Measurements from ENCODE around the gene MINPP1.

MINPP1 gene

GRCh38 chr10:87524296-87524695 lies 19.6 kb downstream of the MINPP1 start:
- DNase-seq = no peak

DNA sequence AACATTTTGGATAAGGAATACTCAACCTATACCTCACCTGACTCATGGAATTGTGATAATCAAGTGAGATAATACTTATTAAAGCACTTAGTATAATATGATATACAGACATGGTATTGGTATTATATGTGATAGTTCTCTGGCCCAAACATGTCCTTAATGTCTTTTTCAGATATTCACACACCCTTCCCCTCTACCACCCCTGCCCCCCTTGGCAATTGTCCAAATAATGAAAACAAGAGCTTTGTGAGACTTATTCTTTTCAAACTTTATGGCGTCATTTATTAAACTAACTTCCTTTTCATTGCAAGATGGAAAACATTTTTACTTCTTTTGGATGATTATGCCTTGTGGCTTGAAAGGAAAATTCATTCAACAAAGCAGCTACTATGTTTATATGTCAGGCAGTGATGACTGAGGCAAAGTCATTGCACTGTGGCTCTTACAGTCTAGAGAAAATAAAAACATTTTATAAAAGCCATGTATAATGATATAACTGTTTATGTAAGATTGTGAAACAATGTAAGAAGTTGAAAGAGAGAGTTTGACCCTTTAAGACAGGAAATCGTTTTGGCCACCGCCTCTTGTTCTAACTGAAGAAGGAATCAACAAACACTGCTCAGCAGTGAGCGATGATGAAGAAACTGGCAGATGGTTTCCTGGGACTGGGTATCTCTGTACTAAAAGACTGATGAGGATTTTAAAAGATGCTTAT lies 27.4 kb downstream of the MINPP1 start:
- DNase-seq = no peak

DNA sequence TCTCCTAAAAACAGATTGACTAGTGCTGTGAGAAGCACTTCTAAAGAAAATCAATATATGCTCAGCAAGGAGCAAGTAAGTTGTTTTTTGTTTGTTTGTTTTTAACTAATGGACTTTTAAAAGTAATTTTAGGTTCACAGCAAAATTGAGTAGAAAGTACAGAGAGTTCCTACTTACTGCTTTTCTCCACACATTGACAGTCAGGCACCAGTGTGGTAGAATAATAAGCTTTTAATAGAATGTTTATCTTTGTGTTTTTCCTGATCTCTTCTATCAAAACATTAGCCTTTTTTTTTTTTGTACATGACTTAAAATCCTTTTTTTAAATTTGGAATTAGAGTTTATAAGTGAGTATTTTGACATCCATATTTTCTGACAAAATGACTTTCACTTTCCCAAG lies 28.0 kb downstream of the MINPP1 start:
- no peak for DNase-seq

- DNase-seq = no peak
Observed at GRCh38 chr10:87534173-87534858, 29.6 kb downstream of the MINPP1 start.

- DNase-seq = no peak
Observed at GRCh38 chr10:87538092-87539015, 33.7 kb downstream of the MINPP1 start.

- no peak for DNase-seq
Observed at GRCh38 chr10:87541114-87541513, 36.4 kb downstream of the MINPP1 start.

DNA sequence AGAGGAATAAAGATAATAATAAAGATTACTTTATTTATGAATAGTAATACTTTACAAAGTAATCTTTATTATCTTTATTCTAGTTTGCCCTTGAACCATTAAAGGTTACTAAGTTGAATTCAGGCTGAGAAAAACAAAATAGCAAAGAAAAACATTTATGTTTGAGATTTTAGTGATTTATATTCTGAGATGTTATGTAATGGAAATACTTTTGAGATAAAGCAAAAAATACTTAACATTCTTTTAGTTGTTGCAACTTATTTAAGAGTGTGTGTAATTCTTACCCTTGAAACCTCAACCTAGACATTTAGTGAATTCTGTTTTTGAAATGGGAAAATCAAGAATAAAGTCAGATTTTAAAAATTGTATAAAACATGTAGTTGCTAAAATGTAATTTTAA lies 40.0 kb downstream of the MINPP1 start:
- no peak for DNase-seq

GRCh38 chr10:87545783-87546182 lies 41.1 kb downstream of the MINPP1 start:
- DNase-seq = no peak

DNA sequence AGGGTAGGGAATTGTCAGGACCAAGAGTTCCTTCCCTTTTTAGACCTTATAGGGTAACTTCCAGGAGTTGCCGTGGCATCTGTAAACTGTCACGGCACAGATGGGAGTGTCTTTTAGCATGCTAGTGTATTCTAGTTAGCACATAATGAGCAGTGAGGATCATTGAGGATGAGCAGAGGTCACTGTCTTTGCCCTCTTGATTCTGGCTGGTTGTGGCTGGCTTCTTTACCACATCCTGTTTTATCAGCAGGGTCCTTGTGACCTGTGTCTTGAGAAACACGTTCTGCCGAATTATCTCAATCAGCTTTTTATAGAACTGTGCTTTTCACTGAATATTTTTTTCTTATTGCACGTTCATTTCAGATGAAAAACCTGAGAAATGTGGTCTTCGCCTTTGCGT lies 41.5 kb downstream of the MINPP1 start:
- peak; percentile 14 for DNase-seq

GRCh38 chr10:87546971-87547413 lies 42.3 kb downstream of the MINPP1 start:
- DNase-seq = no peak

DNA sequence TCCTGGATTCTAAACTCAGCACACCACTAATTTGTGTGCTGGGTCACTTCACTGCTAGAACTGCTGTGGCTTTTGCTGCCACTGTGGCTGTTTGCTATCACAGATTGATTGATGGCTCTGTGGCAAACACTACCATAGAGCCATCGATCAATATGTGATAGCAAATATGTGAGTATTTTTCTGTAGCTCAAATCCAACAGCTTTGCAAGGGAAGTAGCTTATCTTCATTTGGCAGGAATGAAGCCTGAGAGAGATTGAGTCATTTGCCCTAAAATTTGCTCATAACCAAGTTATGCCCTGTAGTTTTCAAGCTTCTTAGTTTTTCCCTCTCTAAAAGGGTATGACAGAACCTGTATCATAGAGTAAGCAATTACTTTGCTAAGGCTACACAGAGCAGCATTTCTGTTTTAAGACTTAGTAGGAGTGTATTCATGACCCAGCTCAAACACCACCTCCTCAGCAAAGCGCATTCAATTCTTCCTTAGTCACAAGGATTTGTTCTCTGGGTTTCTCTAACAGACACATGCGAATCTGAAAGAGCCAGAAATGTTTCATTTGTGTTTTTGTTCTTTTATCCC lies 43.1 kb downstream of the MINPP1 start:
- DNase-seq = no peak

DNA sequence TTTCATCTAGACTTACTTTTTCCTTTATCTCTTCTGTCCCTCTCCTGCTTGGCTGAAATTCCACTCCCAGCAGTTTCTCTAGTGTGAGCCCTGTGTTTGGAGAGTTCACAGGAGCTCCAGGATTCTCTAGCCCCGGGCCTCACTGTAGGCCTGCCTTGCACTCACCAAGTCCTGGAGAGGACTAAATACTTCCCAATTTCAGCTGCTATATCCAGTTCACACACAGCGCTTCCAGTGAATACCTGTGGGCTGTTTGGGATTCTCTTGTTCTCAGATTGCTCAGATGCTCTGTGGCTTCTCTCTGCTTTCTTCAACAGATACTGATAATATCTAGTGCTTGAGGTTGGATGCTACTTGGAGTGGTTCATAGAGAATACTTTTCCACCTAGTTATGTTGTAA lies 46.0 kb downstream of the MINPP1 start:
- no peak for DNase-seq

GRCh38 chr10:87551326-87551725 lies 46.6 kb downstream of the MINPP1 start:
- no peak for DNase-seq

DNA sequence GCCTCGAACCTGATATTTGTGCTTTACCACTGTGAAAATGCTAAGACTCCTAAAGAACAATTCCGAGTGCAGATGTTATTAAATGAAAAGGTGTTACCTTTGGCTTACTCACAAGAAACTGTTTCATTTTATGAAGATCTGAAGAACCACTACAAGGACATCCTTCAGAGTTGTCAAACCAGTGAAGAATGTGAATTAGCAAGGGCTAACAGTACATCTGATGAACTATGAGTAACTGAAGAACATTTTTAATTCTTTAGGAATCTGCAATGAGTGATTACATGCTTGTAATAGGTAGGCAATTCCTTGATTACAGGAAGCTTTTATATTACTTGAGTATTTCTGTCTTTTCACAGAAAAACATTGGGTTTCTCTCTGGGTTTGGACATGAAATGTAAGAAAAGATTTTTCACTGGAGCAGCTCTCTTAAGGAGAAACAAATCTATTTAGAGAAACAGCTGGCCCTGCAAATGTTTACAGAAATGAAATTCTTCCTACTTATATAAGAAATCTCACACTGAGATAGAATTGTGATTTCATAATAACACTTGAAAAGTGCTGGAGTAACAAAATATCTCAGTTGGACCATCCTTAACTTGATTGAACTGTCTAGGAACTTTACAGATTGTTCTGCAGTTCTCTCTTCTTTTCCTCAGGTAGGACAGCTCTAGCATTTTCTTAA lies 47.7 kb downstream of the MINPP1 start:
- DNase-seq = no peak

GRCh38 chr10:87557409-87557808 lies 52.7 kb downstream of the MINPP1 start:
- no peak for DNase-seq

DNA sequence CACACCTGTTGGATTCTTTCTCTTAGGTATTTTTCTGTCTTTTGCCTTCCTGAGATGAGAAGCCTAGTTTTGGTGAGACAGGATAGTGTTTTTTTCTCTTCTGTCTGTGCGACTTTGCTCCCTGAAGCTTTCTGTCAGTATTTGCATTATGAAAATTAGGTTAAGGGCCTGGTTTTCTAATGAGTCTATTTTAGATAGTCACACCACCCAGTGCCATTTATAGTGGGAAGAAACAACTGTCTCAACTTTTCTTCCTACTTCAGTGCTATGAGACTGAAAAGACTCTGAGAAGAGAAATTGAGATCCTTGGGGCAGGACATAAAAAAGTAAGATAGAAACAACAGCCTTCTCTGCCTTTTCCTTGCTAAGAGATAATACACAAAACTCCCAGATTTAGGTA lies 53.6 kb downstream of the MINPP1 start:
- DNase-seq = no peak

GRCh38 chr10:87559392-87559791 lies 54.7 kb downstream of the MINPP1 start:
- no peak for DNase-seq

- DNase-seq = no peak
Observed at GRCh38 chr10:87560495-87561129, 55.9 kb downstream of the MINPP1 start.

- DNase-seq = no peak
Observed at GRCh38 chr10:87562750-87563149, 58.1 kb downstream of the MINPP1 start.

DNA sequence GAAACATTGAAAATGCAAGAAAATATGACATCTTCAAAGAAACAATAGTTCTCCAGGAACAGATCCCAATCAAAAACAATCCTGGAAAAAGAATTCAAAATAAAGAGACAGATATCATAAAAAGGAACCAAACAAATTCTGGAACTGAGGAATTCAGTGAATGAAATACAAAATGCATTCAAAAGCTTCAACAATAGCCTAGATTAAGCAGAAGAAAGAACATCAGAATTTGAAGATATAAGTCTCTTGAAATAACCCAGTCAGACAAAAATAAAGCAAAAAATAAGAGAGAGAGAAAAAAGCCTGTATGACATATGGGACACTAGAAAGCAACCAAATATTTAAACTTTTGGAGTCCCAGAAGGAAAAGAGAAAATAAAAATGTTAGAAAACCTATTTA lies 60.3 kb downstream of the MINPP1 start:
- DNase-seq = no peak

GRCh38 chr10:87575851-87576250 lies 71.2 kb downstream of the MINPP1 start:
- no peak for DNase-seq

Measured in activated CD4-positive, alpha-beta T cell treated with anti-CD3 and anti-CD28 coated beads, Interleukin-2, Interleukin-6, amounts not matched to agents 100 ng/mL and 50 ng/mL, durations not matched to agents 16 hours and 8 hours (primary cell).